ENCODE data around the gene APC2. TPM values are rescaled to one million over a fixed set of nuclear protein-coding genes. Genes with fewer than 3 reads are reported as not detected.
A peak's percentile ranks its signal among the peaks of the same experiment; 100 is the strongest.
"Not testable (repeated sequence)": the region's sequence is repeated elsewhere in the genome, so short reads cannot be mapped to it uniquely, and the experiment has no call there.

APC2 gene
- total RNA-seq, 1 experiment from 2014 or later = 1.6 TPM

GRCh38 chr19:1496714-1497577 lies 47.0 kb downstream of the APC2 start:
- Histone ChIP-seq H3K4me1 (replicated peaks; ENCODE audit: insufficient read depth) (peaks cover 13% of the 10 kb centered on the region), H3K79me2 (ENCODE audit: low read depth) (peaks cover 5% of the 10 kb centered on the region), H3K27me3 (ENCODE audit: insufficient read depth, low read depth) (no peaks in the 10 kb centered on the region), H2AFZ (no peak overlapping the region), H3K9me2 (ENCODE audit: insufficient read depth) (no peaks in the 10 kb centered on the region), H3K9me3 (ENCODE audit: insufficient read depth, low read depth) (no peaks in the 10 kb centered on the region), H3K4me2 (no peak overlapping the region), H3K4me3 (no peak overlapping the region), H3K27ac (no peak overlapping the region), H4K20me1 (ENCODE audit: insufficient read depth) (no peaks in the 10 kb centered on the region), H3F3A (ENCODE audit: insufficient read depth, low read depth) (no peaks in the 10 kb centered on the region), H3K36me3 (ENCODE audit: low read depth) (no peaks in the 10 kb centered on the region)
- CTCF ChIA-PET = no interaction called here
- no TSS peak for BruUV-seq (replicated peaks)
- POLR2A ChIA-PET (ENCODE audit: unreplicated experiment) = no interaction called here
- TF ChIP-seq CTCF (conservative IDR thresholded peaks at IDR 0.05) (no peak), EZH2 (IDR thresholded peaks at IDR 0.05; ENCODE audit: low read depth) (no peak)
- DNase-seq = no peak
- intact Hi-C loops (cut with micrococcal nuclease; ENCODE audit: unreplicated experiment) = no loop called here

DNA sequence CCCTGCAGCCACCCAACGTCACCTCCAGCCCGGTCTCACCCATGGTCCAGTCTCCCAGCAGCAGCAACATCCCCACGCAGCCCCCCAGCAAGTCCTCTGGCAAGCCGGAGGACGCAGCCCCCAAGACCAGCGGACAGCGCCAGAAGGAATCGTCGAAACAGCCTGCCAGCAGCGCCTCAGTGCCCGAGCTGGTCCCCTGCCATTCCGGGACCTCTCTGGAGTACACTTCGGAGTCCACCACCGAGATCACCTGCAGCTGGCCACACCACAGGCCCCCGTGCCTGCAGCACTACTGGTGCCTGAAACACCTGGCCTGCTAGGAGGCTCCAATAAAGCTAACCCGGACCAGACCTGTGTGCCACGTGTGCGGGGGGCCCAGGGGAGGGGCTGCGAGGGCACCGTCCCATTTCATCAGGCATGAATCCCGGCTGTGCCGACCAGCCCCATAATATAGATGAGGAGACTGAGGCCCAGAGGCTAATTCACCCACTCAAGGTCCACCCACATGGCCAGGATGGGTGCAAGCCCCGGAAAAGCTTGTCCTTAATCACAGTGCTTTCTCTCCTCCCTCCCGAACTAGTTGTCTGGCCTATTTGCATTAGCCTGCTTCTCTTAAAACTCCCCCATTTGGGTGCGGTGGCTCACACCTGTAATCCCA lies 47.8 kb downstream of the APC2 start:
- Histone ChIP-seq H3K4me2 (no peak overlapping the region), H3K9me3 (ENCODE audit: insufficient read depth, low read depth) (no peaks in the 10 kb centered on the region), H3K36me3 (ENCODE audit: low read depth) (no peaks in the 10 kb centered on the region), H3K27me3 (ENCODE audit: insufficient read depth, low read depth) (no peaks in the 10 kb centered on the region), H3K79me2 (ENCODE audit: low read depth) (no peaks in the 10 kb centered on the region), H3K27ac (no peak overlapping the region), H4K20me1 (ENCODE audit: insufficient read depth) (no peaks in the 10 kb centered on the region), H2AFZ (no peak overlapping the region), H3K9me2 (ENCODE audit: insufficient read depth) (no peaks in the 10 kb centered on the region), H3K4me3 (no peak overlapping the region), H3F3A (ENCODE audit: insufficient read depth, low read depth) (no peaks in the 10 kb centered on the region), H3K4me1 (replicated peaks; ENCODE audit: insufficient read depth) (peaks cover 6% of the 10 kb centered on the region)
- intact Hi-C loops (cut with micrococcal nuclease; ENCODE audit: unreplicated experiment) = no loop called here
- ChIA-PET POLR2A (ENCODE audit: unreplicated experiment) (no interaction called here), CTCF (no interaction called here)
- BruUV-seq (replicated peaks) = TSS peak; percentile 39
- DNase-seq = no peak
- TF ChIP-seq CTCF (conservative IDR thresholded peaks at IDR 0.05) (no peak), EZH2 (IDR thresholded peaks at IDR 0.05; ENCODE audit: low read depth) (no peak)

- H3K79me2 ChIP-seq (ENCODE audit: low read depth); H3K27ac ChIP-seq; POLR2A ChIA-PET (ENCODE audit: unreplicated experiment); H3K9me3 ChIP-seq (ENCODE audit: insufficient read depth, low read depth); H3K36me3 ChIP-seq (ENCODE audit: low read depth); CTCF ChIA-PET; BruUV-seq (replicated peaks); H3K27me3 ChIP-seq (ENCODE audit: insufficient read depth, low read depth); H3K4me1 ChIP-seq (replicated peaks; ENCODE audit: insufficient read depth); H4K20me1 ChIP-seq (ENCODE audit: insufficient read depth); H3K4me3 ChIP-seq; intact Hi-C loops (cut with micrococcal nuclease; ENCODE audit: unreplicated experiment); H3K4me2 ChIP-seq; H3K9me2 ChIP-seq (ENCODE audit: insufficient read depth); DNase-seq; H3F3A ChIP-seq (ENCODE audit: insufficient read depth, low read depth); H2AFZ ChIP-seq: not testable (repeated sequence)
Measured at GRCh38 chr19:1499231-1499630, 49.3 kb downstream of the APC2 start.

All from PC-9 (cell line).